C4-2B (cell line): ENCODE data around the gene EGLN2.

Source experiments
- CTCF ChIP-seq: fragments of 450-650 bp; conservative IDR thresholded peaks from 2 replicates; pipeline ENCODE4 v1.5.1; 2017; ENCODE audit warnings: mild to moderate bottlenecking
- ZFX ChIP-seq: fragments of 450-650 bp; IDR thresholded peaks from 2 replicates; pipeline ENCODE4 v1.6.1; 2017

DNA sequence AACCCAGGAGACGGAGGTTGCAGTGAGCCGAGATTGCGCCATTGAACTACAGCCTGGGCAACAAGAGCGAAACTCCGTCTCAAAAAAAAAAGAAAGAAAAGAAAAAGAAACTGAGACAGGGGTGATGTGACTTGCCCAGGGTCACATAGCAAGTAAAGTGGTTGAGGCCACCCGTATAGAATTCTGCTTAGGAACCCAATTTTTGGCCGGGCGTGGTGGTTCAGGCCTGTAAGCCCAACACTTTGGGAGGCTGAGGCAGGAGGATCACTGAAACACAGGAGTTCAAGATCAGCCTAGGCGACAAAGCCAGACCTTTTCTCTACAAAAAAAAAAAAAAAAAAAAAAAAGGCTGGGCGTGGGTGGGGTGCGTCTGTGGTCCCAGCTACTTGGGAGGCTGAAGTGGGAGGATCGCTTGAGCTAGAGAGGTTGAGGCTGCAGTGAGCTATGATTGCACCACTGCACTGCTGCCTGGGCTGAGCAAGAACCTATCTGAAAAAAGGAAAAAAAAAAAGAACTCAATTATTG is 46.7 kb upstream of the EGLN2 start:
- TF ChIP-seq CTCF (no peak), ZFX (no peak)
